ENCODE results near the gene AK3. TPM values are rescaled to one million over a fixed set of nuclear protein-coding genes. Genes with fewer than 3 reads are reported as not detected.
A peak's percentile ranks its signal among the peaks of the same experiment; 100 is the strongest.

Gene AK3
- total RNA-seq, 3 donors from 2014 or later: 80.3 to 123 (median 84.6) TPM

- TF ChIP-seq CTCF (IDR thresholded peaks at IDR 0.05): no peak
- TF ChIP-seq POLR2A (IDR thresholded peaks at IDR 0.05): no peak
- Histone ChIP-seq H3K27ac (peak overlapping the region in 1 of 2 donors; percentile 91), H3K4me3 (no peak overlapping the region), H3K4me1 (peaks cover 0 to 4% of the 10 kb centered on the region in 2 donors), H3K9me3 (no peaks in the 10 kb centered on the region), H3K36me3 (no peaks in the 10 kb centered on the region), H3K27me3 (no peaks in the 10 kb centered on the region)
- intact Hi-C loops (cut with DNase I; ENCODE audit: low total_unique reads): no loop called here
- DNase-seq (ENCODE audit: low spot score in 2 of 2): no peak
Measured at GRCh38 chr9:4667681-4668080, 73.3 kb downstream of the AK3 start.

GRCh38 chr9:4666042-4666699, 74.8 kb downstream of the AK3 start, which contains the start of gene SPATA6L:
SPATA6L (minus strand) TSS chr9:4666480; CDS start chr9:4666250, 230 bp downstream.
- Histone ChIP-seq H3K36me3 (no peaks in the 10 kb centered on the region), H3K9me3 (no peaks in the 10 kb centered on the region), H3K27ac (peak within 1 kb of the TSS; percentile 91 to 92), H3K4me1 (peaks cover 0 to 11% of the 10 kb centered on the region in 2 donors), H3K4me3 (peak within 1 kb of the TSS; percentile 39 to 72 (median 58)), H3K27me3 (no peaks in the 10 kb centered on the region)
- intact Hi-C loops (cut with DNase I; ENCODE audit: low total_unique reads): no loop called here
- peak; percentile 32 to 73 (median 60) for TF ChIP-seq POLR2AphosphoS5 (IDR thresholded peaks at IDR 0.05)
- TF ChIP-seq CTCF (IDR thresholded peaks at IDR 0.05): no peak
- TF ChIP-seq POLR2A (IDR thresholded peaks at IDR 0.05): peak; percentile 33
- DNase-seq (ENCODE audit: low spot score in 2 of 2): peak; percentile 70 to 77

- peak overlapping the region in 2 of 3 donors; percentile 58 to 72 for H3K4me3 ChIP-seq
Measured at GRCh38 chr9:4665357-4665756, 75.6 kb downstream of the AK3 start.

GRCh38 chr9:4663956-4664355, 77.0 kb downstream of the AK3 start:
- Histone ChIP-seq H3K27ac (peak overlapping the region; percentile 49 to 92), H3K36me3 (no peaks in the 10 kb centered on the region), H3K4me3 (peak overlapping the region in 1 of 3 donors; percentile 21), H3K4me1 (peaks cover 0 to 11% of the 10 kb centered on the region in 2 donors), H3K27me3 (no peaks in the 10 kb centered on the region), H3K9me3 (no peaks in the 10 kb centered on the region)
- DNase-seq (ENCODE audit: low spot score in 2 of 2): no peak
- intact Hi-C loops (cut with DNase I; ENCODE audit: low total_unique reads): no loop called here
- no peak for TF ChIP-seq POLR2A (IDR thresholded peaks at IDR 0.05)
- no peak for TF ChIP-seq CTCF (IDR thresholded peaks at IDR 0.05)
- no peak for TF ChIP-seq POLR2AphosphoS5 (IDR thresholded peaks at IDR 0.05)

More at GRCh38 chr9:4665357-4665756, 75.6 kb downstream of the AK3 start:
- Histone ChIP-seq H3K9me3 (no peaks in the 10 kb centered on the region), H3K4me1 (peaks cover 0 to 11% of the 10 kb centered on the region in 2 donors), H3K27me3 (no peaks in the 10 kb centered on the region), H3K27ac (peak overlapping the region; percentile 49 to 92), H3K36me3 (no peaks in the 10 kb centered on the region)
- TF ChIP-seq CTCF (IDR thresholded peaks at IDR 0.05) (no peak), POLR2AphosphoS5 (IDR thresholded peaks at IDR 0.05) (peak in 1 of 3 donors; percentile 12)
- no peak for DNase-seq (ENCODE audit: low spot score in 2 of 2)
- intact Hi-C loops (cut with DNase I; ENCODE audit: low total_unique reads): no loop called here

GRCh38 chr9:4662989-4663792, 77.8 kb downstream of the AK3 start:
- TF ChIP-seq POLR2AphosphoS5 (IDR thresholded peaks at IDR 0.05) (peak in 1 of 3 donors; percentile 7), POLR2A (IDR thresholded peaks at IDR 0.05) (no peak)
- intact Hi-C loops (cut with DNase I; ENCODE audit: low total_unique reads): no loop called here
- Histone ChIP-seq H3K9me3 (no peaks in the 10 kb centered on the region), H3K27me3 (no peaks in the 10 kb centered on the region), H3K4me3 (peak overlapping the region; percentile 86 to 94 (median 90)), H3K27ac (peak overlapping the region; percentile 92), H3K4me1 (peaks cover 0 to 11% of the 10 kb centered on the region in 2 donors), H3K36me3 (no peaks in the 10 kb centered on the region)
- DNase-seq (ENCODE audit: low spot score in 2 of 2): no peak

Measured in breast epithelium (tissue), 4 donors.